Breast epithelium (tissue), 3 donors: ENCODE results near the gene PDZD2.

ENCODE experiments used
- CTCF ChIP-seq, 3 donors: fragments of 450-650 bp; IDR thresholded peaks; one replicate each; pipeline ENCODE4 v1.5.1; 2016 to 2017; ENCODE audit warnings: antibody characterized with exemption in 3 of 3, mild to moderate bottlenecking in 3 of 3, moderate library complexity in 3 of 3
- POLR2AphosphoS5 ChIP-seq, 3 donors: sonication (generic); formaldehyde crosslinking; IDR thresholded peaks; one replicate each; pipeline ENCODE4 v1.6.1; 2017; ENCODE audit warnings: antibody characterized with exemption in 3 of 3

- no peak for TF ChIP-seq CTCF (IDR thresholded peaks at IDR 0.05)
- no peak for TF ChIP-seq POLR2AphosphoS5 (IDR thresholded peaks at IDR 0.05)
Measured at GRCh38 chr5:31962351-31962751, 323.4 kb downstream of the PDZD2 start.
